GM23338 (cell line): ENCODE results near the gene HLA-F. TPM values are rescaled to one million over a fixed set of nuclear protein-coding genes. Genes with fewer than 3 reads are reported as not detected.

Experiments used
- ATAC-seq: fragments of 200-7000 bp; cut with Tn5 transposase; 3 replicates; pipeline ENCODE4 v1.9.1; 2020
- DNase-seq: peaks from one replicate; pipeline ENCODE4 v3.0.0-alpha.2; 2015; ENCODE audit warnings: low spot score
- H2AFZ ChIP-seq: fragments of 200-600 bp; sonication (generic); 2 replicates; pipeline ENCODE4 v1.8.0; 2016; ENCODE audit warnings: antibody characterized with exemption, mild to moderate bottlenecking, moderate library complexity
- H3F3A ChIP-seq: fragments of 200-600 bp; sonication (generic); replicated peaks from 2 replicates; pipeline ENCODE4 v1.8.0; 2017; ENCODE audit warnings: antibody characterized with exemption, mixed run types, low read depth
- H3K27ac ChIP-seq: fragments of 200-600 bp; sonication (generic); 2 replicates; pipeline ENCODE4 v1.6.1; 2016; ENCODE audit warnings: low read depth
- H3K27me3 ChIP-seq: fragments of 200-600 bp; sonication (generic); 2 replicates; pipeline ENCODE4 v1.8.0; 2016; ENCODE audit warnings: mild to moderate bottlenecking, mixed run types, moderate library complexity; ENCODE audit not compliant: insufficient read depth
- H3K36me3 ChIP-seq: fragments of 200-600 bp; sonication (generic); 2 replicates; pipeline ENCODE4 v1.8.0; 2016; ENCODE audit warnings: mild to moderate bottlenecking; ENCODE audit not compliant: insufficient read depth
- H3K4me1 ChIP-seq: fragments of 200-600 bp; sonication (generic); 2 replicates; pipeline ENCODE4 v1.8.0; 2016; ENCODE audit warnings: mild to moderate bottlenecking, moderate library complexity; ENCODE audit not compliant: insufficient read depth
- H3K4me2 ChIP-seq: fragments of 200-600 bp; sonication (generic); 2 replicates; pipeline ENCODE4 v1.7.1; 2017; ENCODE audit warnings: mixed run types
- H3K4me3 ChIP-seq: fragments of 200-600 bp; sonication (generic); 2 replicates; pipeline ENCODE4 v1.6.1; 2016; ENCODE audit warnings: mixed run types
- H3K79me2 ChIP-seq: fragments of 200-600 bp; sonication (generic); replicated peaks from 2 replicates; pipeline ENCODE4 v1.8.0; 2017; ENCODE audit warnings: mild to moderate bottlenecking; ENCODE audit not compliant: insufficient read depth
- H3K9me2 ChIP-seq: fragments of 200-600 bp; sonication (generic); 2 replicates; pipeline ENCODE4 v1.8.0; 2017; ENCODE audit not compliant: insufficient read depth
- H4K20me1 ChIP-seq: fragments of 200-600 bp; sonication (generic); replicated peaks from 2 replicates; pipeline ENCODE4 v1.8.0; 2017; ENCODE audit warnings: mild to moderate bottlenecking; ENCODE audit not compliant: insufficient read depth
- H3K27ac Mint-ChIP-seq: 2 replicates; pipeline ENCODE4 v1.8.0; 2020; ENCODE audit warnings: inconsistent platforms, mild to moderate bottlenecking, moderate library complexity, mixed read lengths
- H3K27me3 Mint-ChIP-seq: 3 replicates; pipeline ENCODE4 v1.8.0; 2022; ENCODE audit warnings: low read depth, mild to moderate bottlenecking, moderate library complexity, mixed read lengths, inconsistent platforms; ENCODE audit not compliant: insufficient read depth, poor library complexity
- H3K36me3 Mint-ChIP-seq: 3 replicates; pipeline ENCODE4 v1.8.0; 2021; ENCODE audit warnings: low read depth, mild to moderate bottlenecking, inconsistent platforms, moderate library complexity, mixed read lengths
- H3K4me1 Mint-ChIP-seq: 3 replicates; pipeline ENCODE4 v1.8.0; 2020; ENCODE audit warnings: mild to moderate bottlenecking, inconsistent platforms, mixed read lengths
- H3K4me3 Mint-ChIP-seq: 3 replicates; pipeline ENCODE4 v1.8.0; 2021; ENCODE audit warnings: moderate library complexity, mild to moderate bottlenecking, inconsistent platforms, mixed read lengths
- H3K9me3 Mint-ChIP-seq: 3 replicates; pipeline ENCODE4 v1.8.0; 2020; ENCODE audit warnings: moderate library complexity, mild to moderate bottlenecking, inconsistent platforms, mixed read lengths
- CREB1 ChIP-seq: fragments of 250-450 bp; sonication (Bioruptor Pico); IDR thresholded peaks from 2 replicates; pipeline ENCODE4 v1.5.0; 2020; ENCODE audit warnings: low read depth, mild to moderate bottlenecking, moderate library complexity
- CTCF ChIP-seq, 2 experiments: fragments of 200-600 bp in 1 of 2; sonication (generic) in 1 of 2; conservative IDR thresholded peaks; 2 replicates each; pipeline versions ENCODE4 v1.5.1 to v1.6.1; 2016 to 2017; ENCODE audit warnings: antibody characterized with exemption in 2 of 2, low read depth in 2 of 2, mild to moderate bottlenecking in 2 of 2, moderate library complexity in 1 of 2
- EZH2 ChIP-seq: fragments of 200-600 bp; sonication (generic); IDR thresholded peaks from one replicate; pipeline ENCODE4 v1.8.0; 2017; ENCODE audit warnings: antibody characterized with exemption, mild to moderate bottlenecking, low read depth; ENCODE audit not compliant: unreplicated experiment
- JUNB ChIP-seq: IDR thresholded peaks from one replicate; pipeline ENCODE4 v1.6.1; 2016; ENCODE audit warnings: antibody characterized with exemption; ENCODE audit not compliant: unreplicated experiment
- NANOG ChIP-seq: IDR thresholded peaks from 2 replicates; pipeline ENCODE4 v1.6.1; 2016; ENCODE audit warnings: antibody characterized with exemption, borderline replicate concordance
- POLR2AphosphoS5 ChIP-seq: IDR thresholded peaks from 2 replicates; pipeline ENCODE4 v1.6.1; 2016; ENCODE audit warnings: antibody characterized with exemption, low read depth
- REST ChIP-seq: IDR thresholded peaks from one replicate; pipeline ENCODE4 v1.6.1; 2018; ENCODE audit warnings: antibody characterized with exemption; ENCODE audit not compliant: unreplicated experiment
- STAT1 ChIP-seq: IDR thresholded peaks from one replicate; pipeline ENCODE4 v1.6.1; 2016; ENCODE audit warnings: antibody characterized with exemption; ENCODE audit not compliant: unreplicated experiment
- polyA plus RNA-seq: library from polyadenylated mRNA; unstranded; fragments of >200 nt; fragmentation: Nextera tagmentation; extraction: Ambion mirVana; gene quantifications from 2 replicates; pipeline ENCODE4 v1.2.1, GENCODE V29; 2016
- total RNA-seq: library from RNA; depleted of rRNA; stranded (reverse); fragments of >200 nt; shearing (Covaris generic); gene quantifications from 2 replicates; pipeline ENCODE4 v1.2.3, GENCODE V29; 2014

The HLA-F gene
- total and polyA plus RNA-seq, 2 experiments from 2014 or later = 4.4 to 10.4 TPM

GRCh38 chr6:29727637-29728036 lies 4.4 kb downstream of the HLA-F start:
- H3K4me3 Mint-ChIP-seq = no peak overlapping the region
- Histone ChIP-seq H2AFZ (no peak overlapping the region), H3F3A (no peaks in the 10 kb centered on the region), H3K36me3 (no peaks in the 10 kb centered on the region), H3K4me2 (no peak overlapping the region), H3K27me3 (peaks cover 44% of the 10 kb centered on the region), H3K9me2 (no peaks in the 10 kb centered on the region; the same call in 1 of the 2 replicates), H3K79me2 (no peaks in the 10 kb centered on the region), H3K27ac (no peak overlapping the region), H4K20me1 (no peaks in the 10 kb centered on the region; the same call in 1 of the 2 replicates), H3K4me3 (no peak overlapping the region), H3K4me1 (peaks cover 5% of the 10 kb centered on the region; the same call in 1 of the 2 replicates)
- TF ChIP-seq CTCF (conservative IDR thresholded peaks at IDR 0.05; ENCODE audit: low read depth in 2 of 2) (no peak), REST (no peak), JUNB (no peak), NANOG (no peak), STAT1 (no peak), POLR2AphosphoS5 (no peak), EZH2 (no peak)
- no peak overlapping the region for H3K27ac Mint-ChIP-seq
- no peaks in the 10 kb centered on the region for H3K9me3 Mint-ChIP-seq
- H3K4me1 Mint-ChIP-seq = no peaks in the 10 kb centered on the region; the same call in 2 of the 3 replicates
- DNase-seq (no peak), ATAC-seq (no peak)
- H3K36me3 Mint-ChIP-seq = no peaks in the 10 kb centered on the region
- peaks cover 32% of the 10 kb centered on the region for H3K27me3 Mint-ChIP-seq

- Mint-ChIP-seq H3K4me3 (no peak overlapping the region), H3K27me3 (peaks cover 25% of the 10 kb centered on the region), H3K9me3 (no peaks in the 10 kb centered on the region), H3K36me3 (no peaks in the 10 kb centered on the region), H3K4me1 (no peaks in the 10 kb centered on the region; the same call in 2 of the 3 replicates), H3K27ac (no peak overlapping the region)
- Histone ChIP-seq H3K9me2 (no peaks in the 10 kb centered on the region; the same call in 1 of the 2 replicates), H3K27ac (no peak overlapping the region), H3K4me3 (no peak overlapping the region), H4K20me1 (no peaks in the 10 kb centered on the region; the same call in 1 of the 2 replicates), H3K4me2 (no peak overlapping the region), H3K4me1 (peaks cover 5% of the 10 kb centered on the region; the same call in 1 of the 2 replicates), H3K27me3 (peaks cover 37% of the 10 kb centered on the region), H2AFZ (no peak overlapping the region), H3K79me2 (no peaks in the 10 kb centered on the region), H3K36me3 (no peaks in the 10 kb centered on the region), H3F3A (no peaks in the 10 kb centered on the region)
- no peak for DNase-seq
- no peak for TF ChIP-seq CREB1 (CRISPR knock-in tag)
- ATAC-seq = no peak
Measured at GRCh38 chr6:29728173-29728874, 5.1 kb downstream of the HLA-F start.
